H1 (cell line): ENCODE results near the gene ZNF592. TPM values are rescaled to one million over a fixed set of nuclear protein-coding genes. Genes with fewer than 3 reads are reported as not detected.

Source experiments
- CHD1 ChIP-seq: IDR thresholded peaks from 2 replicates; pipeline ENCODE4 v1.6.1; 2012; ENCODE audit warnings: low read depth, low read length, improper control_type of control experiment
- CHD2 ChIP-seq: IDR thresholded peaks from 2 replicates; pipeline ENCODE4 v1.6.1; 2012; ENCODE audit warnings: low read length, improper control_type of control experiment
- CHD7 ChIP-seq: fragments of 300-600 bp; sonication (generic); IDR thresholded peaks from 2 replicates; pipeline ENCODE4 v1.7.1; 2012; ENCODE audit warnings: low read length, moderate library complexity, mild to moderate bottlenecking, inconsistent platforms; ENCODE audit not compliant: insufficient replicate concordance
- EZH2 ChIP-seq: fragments of 200-600 bp; sonication (generic); IDR thresholded peaks from 2 replicates; pipeline ENCODE4 v1.7.1; 2012; ENCODE audit warnings: low read depth, mild to moderate bottlenecking, moderate library complexity, low read length, inconsistent platforms; ENCODE audit not compliant: severe bottlenecking
- KDM1A ChIP-seq: fragments of 200-600, 300-600 bp; sonication (generic); IDR thresholded peaks from 2 replicates; pipeline ENCODE4 v1.7.1; 2016; ENCODE audit warnings: mild to moderate bottlenecking, low read length, borderline replicate concordance
- KDM4A ChIP-seq: IDR thresholded peaks from one replicate; pipeline ENCODE4 v1.7.1; 2012; ENCODE audit warnings: low read depth, mild to moderate bottlenecking, moderate library complexity, low read length, inconsistent platforms; ENCODE audit not compliant: severe bottlenecking
- RBBP5 ChIP-seq: IDR thresholded peaks from 2 replicates; pipeline ENCODE4 v1.7.1; 2012; ENCODE audit warnings: low read depth, mild to moderate bottlenecking, inconsistent platforms, low read length, moderate library complexity, borderline replicate concordance
- TAF1 ChIP-seq: IDR thresholded peaks from 2 replicates; pipeline ENCODE4 v1.6.1; 2011; ENCODE audit warnings: mild to moderate bottlenecking, low read depth, low read length
- polyA plus RNA-seq, 7 experiments: library from polyadenylated mRNA; depleted of rRNA in 3 of 7; stranded (reverse) in 5 of 7; unstranded in 2 of 7; fragments of >200 nt in 5 of 7; fragments of 200-250 nt in 2 of 7; gene quantifications; 1 replicate in 5 of 7; 2 replicates in 1 of 7; 4 replicates in 1 of 7; pipeline versions ENCODE4 v1.2.1 to v1.2.3, GENCODE V29; 2011 to 2013; ENCODE audit warnings: missing spikeins in 2 of 7, mixed read lengths in 2 of 7
- total RNA-seq: library from RNA; stranded (reverse); fragmentation: NEBNext Ultra II Directional; extraction: Animal tissue kit (Norgen Biotek cat#: 25700); gene quantifications from 2 replicates; pipeline ENCODE4 v1.2.1, GENCODE V29; 2021
- TF ChIP-seq, protein P1 (sequence below): IDR thresholded peaks from 2 replicates; pipeline ENCODE4 v1.6.1; 2012; ENCODE audit warnings: inconsistent platforms
- TF ChIP-seq, protein P2 (sequence below): IDR thresholded peaks from 2 replicates; pipeline ENCODE4 v1.6.1; 2012; ENCODE audit warnings: inconsistent platforms

ZNF592 gene
- total and polyA plus RNA-seq, 2 of the 8 experiments (the other 6 are each of a cell fraction or from before 2014, with no cell fraction given) = 14.2 to 33.0 TPM

DNA sequence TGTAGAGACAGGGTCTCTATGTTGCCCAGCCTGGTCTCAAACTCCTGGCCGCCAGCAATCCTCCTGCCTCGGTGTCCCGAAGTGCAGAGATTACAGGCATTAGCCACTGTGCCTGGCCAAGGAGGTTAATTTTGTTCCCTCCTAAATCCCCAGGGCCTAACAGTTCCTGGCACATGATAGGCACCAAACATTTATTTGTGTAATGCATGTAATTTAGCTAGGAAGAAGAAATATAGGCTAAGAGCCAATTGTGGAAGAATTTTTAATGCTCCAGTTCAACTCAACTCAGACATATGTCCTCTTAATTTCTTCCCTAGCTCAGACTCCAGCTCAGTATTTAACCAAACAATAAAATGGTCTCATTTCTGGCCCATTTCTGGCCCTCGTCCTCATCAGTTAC is 7.7 kb upstream of the ZNF592 start (continued):
- TF ChIP-seq CHD7 = no peak
- TF ChIP-seq EZH2 = no peak
- TF ChIP-seq, protein P1, sequence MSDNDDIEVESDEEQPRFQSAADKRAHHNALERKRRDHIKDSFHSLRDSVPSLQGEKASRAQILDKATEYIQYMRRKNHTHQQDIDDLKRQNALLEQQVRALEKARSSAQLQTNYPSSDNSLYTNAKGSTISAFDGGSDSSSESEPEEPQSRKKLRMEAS = no peak
- TF ChIP-seq, protein P2, sequence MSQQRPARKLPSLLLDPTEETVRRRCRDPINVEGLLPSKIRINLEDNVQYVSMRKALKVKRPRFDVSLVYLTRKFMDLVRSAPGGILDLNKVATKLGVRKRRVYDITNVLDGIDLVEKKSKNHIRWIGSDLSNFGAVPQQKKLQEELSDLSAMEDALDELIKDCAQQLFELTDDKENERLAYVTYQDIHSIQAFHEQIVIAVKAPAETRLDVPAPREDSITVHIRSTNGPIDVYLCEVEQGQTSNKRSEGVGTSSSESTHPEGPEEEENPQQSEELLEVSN = no peak
- no peak for TF ChIP-seq TAF1
- TF ChIP-seq RBBP5 = no peak
- TF ChIP-seq CHD2 = no peak
- TF ChIP-seq KDM4A = no peak
- TF ChIP-seq CHD1 = no peak
- TF ChIP-seq KDM1A = no peak
